DOHH2 (cell line): ENCODE results near the gene POLN.

Source experiments
- H3F3A ChIP-seq: fragments of 200-600 bp; sonication (generic), shearing (Covaris generic); 2 replicates; pipeline ENCODE4 v1.6.0; 2016; ENCODE audit warnings: antibody characterized with exemption, mild to moderate bottlenecking; ENCODE audit not compliant: control insufficient read depth, insufficient read depth
- H3K27ac ChIP-seq: fragments of 200-600 bp; sonication (generic); 2 replicates; pipeline ENCODE4 v1.5.1; 2014; ENCODE audit warnings: low read depth, mild to moderate bottlenecking, low read length, moderate library complexity
- H3K27me3 ChIP-seq: fragments of 200-600 bp; sonication (generic); 2 replicates; pipeline ENCODE4 v1.6.1; 2014; ENCODE audit warnings: mild to moderate bottlenecking, low read length, mixed read lengths; ENCODE audit not compliant: control insufficient read depth
- H3K36me3 ChIP-seq: fragments of 200-600 bp; sonication (generic); 2 replicates; pipeline ENCODE4 v1.6.1; 2014; ENCODE audit warnings: mild to moderate bottlenecking, low read length, moderate library complexity, mixed read lengths; ENCODE audit not compliant: control insufficient read depth
- H3K4me1 ChIP-seq: fragments of 200-600 bp; sonication (generic); 2 replicates; pipeline ENCODE4 v1.6.1; 2014; ENCODE audit warnings: mild to moderate bottlenecking, low read length, mixed read lengths; ENCODE audit not compliant: control insufficient read depth
- H3K4me2 ChIP-seq: fragments of 200-600 bp; sonication (generic); 2 replicates; pipeline ENCODE4 v1.6.0; 2014; ENCODE audit warnings: mild to moderate bottlenecking, low read length, moderate library complexity
- H3K4me3 ChIP-seq: fragments of 200-600 bp; sonication (generic); 2 replicates; pipeline ENCODE4 v1.5.1; 2014; ENCODE audit warnings: mild to moderate bottlenecking, low read length, mixed read lengths
- H3K79me2 ChIP-seq: fragments of 200-600 bp; sonication (generic); 2 replicates; pipeline ENCODE4 v1.6.1; 2014; ENCODE audit warnings: mild to moderate bottlenecking, low read length, mixed read lengths; ENCODE audit not compliant: control insufficient read depth
- H3K9me2 ChIP-seq: fragments of 200-600 bp; sonication (generic); replicated peaks from 2 replicates; pipeline ENCODE4 v1.6.1; 2014; ENCODE audit warnings: mild to moderate bottlenecking, low read length, mixed read lengths; ENCODE audit not compliant: control insufficient read depth
- H3K9me3 ChIP-seq: fragments of 200-600 bp; sonication (generic); 2 replicates; pipeline ENCODE4 v1.6.1; 2014; ENCODE audit warnings: antibody characterized with exemption, low read length, mixed read lengths; ENCODE audit not compliant: control insufficient read depth, insufficient read depth
- H4K20me1 ChIP-seq: fragments of 200-600 bp; sonication (generic); 2 replicates; pipeline ENCODE4 v1.6.0; 2014; ENCODE audit warnings: low read depth, mild to moderate bottlenecking, antibody characterized with exemption, low read length, moderate library complexity; ENCODE audit not compliant: control insufficient read depth, insufficient read depth
- EZH2phosphoT487 ChIP-seq: fragments of 200-600 bp; sonication (generic); IDR thresholded peaks from 2 replicates; pipeline ENCODE4 v1.6.1; 2017; ENCODE audit warnings: borderline replicate concordance, mild to moderate bottlenecking, antibody characterized with exemption, low read length, moderate library complexity, mixed read lengths
- TF ChIP-seq, protein P1 (sequence below): fragments of 200-600 bp; sonication (generic); IDR thresholded peaks from one replicate; pipeline ENCODE4 v1.5.1; 2014; ENCODE audit warnings: antibody characterized with exemption, mild to moderate bottlenecking, low read depth, low read length; ENCODE audit not compliant: poor library complexity, severe bottlenecking

POLN gene

DNA sequence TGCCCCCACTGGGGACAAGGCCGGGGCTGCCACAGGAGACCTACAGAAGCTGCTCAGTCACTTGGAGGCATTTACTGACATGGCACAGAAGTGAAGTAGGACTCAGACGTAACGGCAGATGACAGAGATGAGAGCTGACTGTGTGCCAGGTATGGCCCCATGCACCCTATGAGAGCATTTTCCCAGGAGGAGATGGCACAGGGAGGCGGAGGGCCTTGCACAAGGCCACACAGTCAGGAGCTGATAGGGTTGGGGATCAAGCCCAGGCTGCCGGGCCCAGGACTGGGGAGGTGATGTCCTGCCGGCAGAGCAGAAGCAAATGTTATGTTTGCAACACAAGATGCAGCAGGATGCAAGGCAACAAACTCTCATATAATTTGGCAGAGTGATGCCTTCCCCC lies 148.7 kb downstream of the POLN start:
- Histone ChIP-seq H3K9me3 (no peaks in the 10 kb centered on the region), H3K27ac (no peak overlapping the region), H4K20me1 (no peaks in the 10 kb centered on the region), H3K36me3 (no peaks in the 10 kb centered on the region), H3K79me2 (no peaks in the 10 kb centered on the region), H3F3A (no peaks in the 10 kb centered on the region), H3K4me3 (no peak overlapping the region), H3K27me3 (peaks cover 14% of the 10 kb centered on the region), H3K4me1 (no peaks in the 10 kb centered on the region), H3K4me2 (no peak overlapping the region), H3K9me2 (no peaks in the 10 kb centered on the region)
- no peak for TF ChIP-seq EZH2phosphoT487
- TF ChIP-seq, protein P1, sequence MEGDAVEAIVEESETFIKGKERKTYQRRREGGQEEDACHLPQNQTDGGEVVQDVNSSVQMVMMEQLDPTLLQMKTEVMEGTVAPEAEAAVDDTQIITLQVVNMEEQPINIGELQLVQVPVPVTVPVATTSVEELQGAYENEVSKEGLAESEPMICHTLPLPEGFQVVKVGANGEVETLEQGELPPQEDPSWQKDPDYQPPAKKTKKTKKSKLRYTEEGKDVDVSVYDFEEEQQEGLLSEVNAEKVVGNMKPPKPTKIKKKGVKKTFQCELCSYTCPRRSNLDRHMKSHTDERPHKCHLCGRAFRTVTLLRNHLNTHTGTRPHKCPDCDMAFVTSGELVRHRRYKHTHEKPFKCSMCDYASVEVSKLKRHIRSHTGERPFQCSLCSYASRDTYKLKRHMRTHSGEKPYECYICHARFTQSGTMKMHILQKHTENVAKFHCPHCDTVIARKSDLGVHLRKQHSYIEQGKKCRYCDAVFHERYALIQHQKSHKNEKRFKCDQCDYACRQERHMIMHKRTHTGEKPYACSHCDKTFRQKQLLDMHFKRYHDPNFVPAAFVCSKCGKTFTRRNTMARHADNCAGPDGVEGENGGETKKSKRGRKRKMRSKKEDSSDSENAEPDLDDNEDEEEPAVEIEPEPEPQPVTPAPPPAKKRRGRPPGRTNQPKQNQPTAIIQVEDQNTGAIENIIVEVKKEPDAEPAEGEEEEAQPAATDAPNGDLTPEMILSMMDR, result no peak

DNA sequence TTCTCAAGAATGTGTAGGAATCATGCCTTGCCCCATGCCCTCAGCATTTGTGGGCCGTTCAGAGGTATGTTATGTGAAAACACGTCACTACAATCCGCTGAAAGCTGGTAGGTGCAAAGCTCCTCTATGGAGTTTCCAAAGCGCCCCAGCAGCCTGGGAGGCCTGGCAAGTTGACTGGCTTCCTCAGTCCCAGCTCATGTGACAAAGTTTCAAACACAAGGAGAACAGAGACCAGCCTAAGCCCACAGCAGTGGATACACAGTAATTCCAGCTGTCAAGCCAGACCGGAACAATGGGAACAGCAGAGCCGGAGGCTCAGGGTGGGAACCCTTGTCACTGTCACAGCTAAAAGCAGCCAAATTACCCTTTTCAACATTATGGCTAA lies 149.3 kb downstream of the POLN start:
- Histone ChIP-seq H4K20me1 (no peaks in the 10 kb centered on the region), H3F3A (no peaks in the 10 kb centered on the region), H3K9me2 (no peaks in the 10 kb centered on the region), H3K4me2 (no peak overlapping the region), H3K27me3 (peaks cover 14% of the 10 kb centered on the region), H3K36me3 (no peaks in the 10 kb centered on the region), H3K9me3 (no peaks in the 10 kb centered on the region), H3K27ac (no peak overlapping the region), H3K4me1 (no peaks in the 10 kb centered on the region), H3K4me3 (no peak overlapping the region), H3K79me2 (no peaks in the 10 kb centered on the region)
- TF ChIP-seq, protein P1, result no peak
- no peak for TF ChIP-seq EZH2phosphoT487

DNA sequence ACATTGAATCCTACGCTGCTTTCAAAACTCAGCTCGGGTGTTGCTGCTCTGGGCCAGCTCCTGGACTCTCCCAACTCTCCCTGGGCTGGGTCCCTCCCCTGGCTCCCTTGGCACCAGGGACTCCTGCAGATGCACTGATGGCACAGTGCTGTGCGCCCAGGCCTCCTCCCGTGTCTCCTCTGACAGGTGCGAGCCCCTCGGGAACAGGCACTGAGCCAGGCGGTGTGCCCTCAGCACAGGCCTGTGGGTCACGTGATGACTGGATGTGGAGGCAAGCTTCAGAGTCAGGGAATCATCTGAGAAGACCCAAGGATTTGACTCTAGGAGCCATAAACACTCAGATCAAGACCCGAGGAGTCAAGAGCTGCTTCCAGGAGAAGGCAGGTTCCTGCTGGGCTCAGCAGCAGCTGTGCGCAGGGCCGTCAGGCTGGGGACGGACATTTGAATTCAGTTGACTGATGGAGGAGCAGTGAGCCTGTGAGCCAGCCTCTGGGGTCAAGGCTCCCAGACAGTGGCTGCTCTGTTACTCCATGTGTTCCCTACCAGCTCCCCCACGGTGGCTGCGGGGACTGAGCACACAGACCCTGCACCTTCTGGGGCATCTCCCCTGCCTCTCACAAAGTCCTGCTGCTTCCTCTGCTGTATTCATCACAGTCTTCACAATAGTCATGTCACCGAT lies 149.8 kb downstream of the POLN start:
- H3K79me2 ChIP-seq, result no peaks in the 10 kb centered on the region
- TF ChIP-seq, protein P1, result no peak
- no peak for TF ChIP-seq EZH2phosphoT487
- no peaks in the 10 kb centered on the region for H3K36me3 ChIP-seq
- no peaks in the 10 kb centered on the region for H4K20me1 ChIP-seq
- H3K4me1 ChIP-seq, result no peaks in the 10 kb centered on the region
- no peaks in the 10 kb centered on the region for H3K9me2 ChIP-seq
- H3F3A ChIP-seq, result no peaks in the 10 kb centered on the region
- no peak overlapping the region for H3K4me3 ChIP-seq
- no peak overlapping the region for H3K27ac ChIP-seq
- peaks cover 14% of the 10 kb centered on the region for H3K27me3 ChIP-seq
- no peak overlapping the region for H3K4me2 ChIP-seq
- H3K9me3 ChIP-seq, result no peaks in the 10 kb centered on the region

DNA sequence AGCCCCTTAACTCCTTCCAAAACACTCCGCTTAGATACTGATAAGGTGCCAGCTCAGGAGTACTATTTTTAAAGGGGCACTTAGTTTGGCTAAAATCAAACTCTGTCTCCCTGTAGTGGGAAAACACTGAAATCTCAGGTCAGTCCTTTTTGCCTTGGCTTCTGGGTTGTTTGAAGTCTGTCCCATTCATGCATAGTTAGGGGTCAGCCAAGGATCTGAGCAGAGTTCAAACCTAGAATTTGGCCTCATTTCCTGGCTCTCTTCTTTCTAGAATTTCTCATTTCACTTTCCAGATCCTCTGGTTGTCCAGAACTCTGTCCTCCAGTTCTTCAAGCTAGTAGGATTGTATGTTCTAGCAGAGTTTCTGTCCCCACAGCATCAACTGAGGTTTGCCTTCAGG lies 151.3 kb downstream of the POLN start:
- Histone ChIP-seq H3K27me3 (peaks cover 17% of the 10 kb centered on the region), H3K4me1 (no peaks in the 10 kb centered on the region), H3K36me3 (no peaks in the 10 kb centered on the region), H3K9me2 (no peaks in the 10 kb centered on the region), H3K27ac (no peak overlapping the region), H4K20me1 (no peaks in the 10 kb centered on the region), H3K79me2 (no peaks in the 10 kb centered on the region), H3K4me2 (no peak overlapping the region), H3F3A (no peaks in the 10 kb centered on the region), H3K9me3 (no peaks in the 10 kb centered on the region), H3K4me3 (no peak overlapping the region)
- no peak for TF ChIP-seq EZH2phosphoT487
- TF ChIP-seq, protein P1, result no peak
